ENCODE data around the gene PPP2R3A. TPM values are rescaled to one million over a fixed set of nuclear protein-coding genes. Genes with fewer than 3 reads are reported as not detected.
A peak's percentile ranks its signal among the peaks of the same experiment; 100 is the strongest.

The PPP2R3A gene
- total and polyA plus RNA-seq, 9 of the 15 experiments (the other 6 are each of a cell fraction or from before 2014, with no cell fraction given), result 0.10 to 0.50 (median 0.24) TPM

- TF ChIP-seq PTBP1 (IDR thresholded peaks at IDR 0.05; ENCODE audit: low read depth, low read length) (no peak), ZNF589 (CRISPR knock-in tag; IDR thresholded peaks at IDR 0.05; ENCODE audit: low read depth) (no peak), ETS2 (tag; IDR thresholded peaks at IDR 0.05; ENCODE audit: borderline replicate concordance, poor library complexity, severe bottlenecking) (no peak), SMAD3 (CRISPR knock-in tag; conservative IDR thresholded peaks at IDR 0.05) (no peak), HCFC1 (IDR thresholded peaks at IDR 0.05; ENCODE audit: low read depth, low read length) (no peak), E2F6 (IDR thresholded peaks at IDR 0.05; ENCODE audit: borderline replicate concordance in 1 of 2, extremely low read depth in 1 of 2, insufficient read depth in 1 of 2, insufficient read length in 1 of 2, low read depth in 1 of 2, low read length in 1 of 2, poor library complexity in 1 of 2, severe bottlenecking in 1 of 2) (peak; percentile 93 to 95), PRMT5 (CRISPR knock-in tag; IDR thresholded peaks at IDR 0.05) (peak; percentile 32; the same call in 1 of the 2 replicates), PML (IDR thresholded peaks at IDR 0.05; ENCODE audit: low read length) (no peak), NCOA6 (IDR thresholded peaks at IDR 0.05) (no peak), RBBP5 (IDR thresholded peaks at IDR 0.05; ENCODE audit: borderline replicate concordance, insufficient read depth, low read length, poor library complexity, severe bottlenecking) (peak; percentile 45), SMARCA5 (IDR thresholded peaks at IDR 0.05) (no peak), SMARCA4 (IDR thresholded peaks at IDR 0.05) (peak; percentile 5; the same call in 1 of the 2 replicates), ESRRA (IDR thresholded peaks at IDR 0.05; ENCODE audit: borderline replicate concordance, low read depth) (peak; percentile 83), ESRRB (CRISPR knock-in tag; IDR thresholded peaks at IDR 0.05; ENCODE audit: borderline replicate concordance) (no peak), KDM2B (CRISPR knock-in tag; IDR thresholded peaks at IDR 0.05) (no peak), CEBPB (tag; IDR thresholded peaks at IDR 0.05) (peak; percentile 94), TBP (optimal IDR thresholded peaks at IDR 0.05; ENCODE audit: low read depth, low read length) (peak; percentile 34), ZZZ3 (IDR thresholded peaks at IDR 0.05) (0 out of 2 replicates have a peak, but pooled peaks have one; percentile 31), ZNF143 (CRISPR knock-in tag; IDR thresholded peaks at IDR 0.05) (0 out of 2 replicates have a peak, but pooled peaks have one; percentile 23), MEF2A (IDR thresholded peaks at IDR 0.05; ENCODE audit: control insufficient read depth, low read depth, low read length) (no peak)
- TF ChIP-seq, protein P1, sequence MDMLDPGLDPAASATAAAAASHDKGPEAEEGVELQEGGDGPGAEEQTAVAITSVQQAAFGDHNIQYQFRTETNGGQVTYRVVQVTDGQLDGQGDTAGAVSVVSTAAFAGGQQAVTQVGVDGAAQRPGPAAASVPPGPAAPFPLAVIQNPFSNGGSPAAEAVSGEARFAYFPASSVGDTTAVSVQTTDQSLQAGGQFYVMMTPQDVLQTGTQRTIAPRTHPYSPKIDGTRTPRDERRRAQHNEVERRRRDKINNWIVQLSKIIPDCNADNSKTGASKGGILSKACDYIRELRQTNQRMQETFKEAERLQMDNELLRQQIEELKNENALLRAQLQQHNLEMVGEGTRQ (CRISPR knock-in tag; IDR thresholded peaks at IDR 0.05), result peak; percentile 32; the same call in 1 of the 2 replicates
- TF ChIP-seq, protein P2, sequence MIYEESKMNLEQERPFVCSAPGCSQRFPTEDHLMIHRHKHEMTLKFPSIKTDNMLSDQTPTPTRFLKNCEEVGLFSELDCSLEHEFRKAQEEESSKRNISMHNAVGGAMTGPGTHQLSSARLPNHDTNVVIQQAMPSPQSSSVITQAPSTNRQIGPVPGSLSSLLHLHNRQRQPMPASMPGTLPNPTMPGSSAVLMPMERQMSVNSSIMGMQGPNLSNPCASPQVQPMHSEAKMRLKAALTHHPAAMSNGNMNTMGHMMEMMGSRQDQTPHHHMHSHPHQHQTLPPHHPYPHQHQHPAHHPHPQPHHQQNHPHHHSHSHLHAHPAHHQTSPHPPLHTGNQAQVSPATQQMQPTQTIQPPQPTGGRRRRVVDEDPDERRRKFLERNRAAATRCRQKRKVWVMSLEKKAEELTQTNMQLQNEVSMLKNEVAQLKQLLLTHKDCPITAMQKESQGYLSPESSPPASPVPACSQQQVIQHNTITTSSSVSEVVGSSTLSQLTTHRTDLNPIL (CRISPR knock-in tag; IDR thresholded peaks at IDR 0.05), result no peak
- TF ChIP-seq, protein P3, sequence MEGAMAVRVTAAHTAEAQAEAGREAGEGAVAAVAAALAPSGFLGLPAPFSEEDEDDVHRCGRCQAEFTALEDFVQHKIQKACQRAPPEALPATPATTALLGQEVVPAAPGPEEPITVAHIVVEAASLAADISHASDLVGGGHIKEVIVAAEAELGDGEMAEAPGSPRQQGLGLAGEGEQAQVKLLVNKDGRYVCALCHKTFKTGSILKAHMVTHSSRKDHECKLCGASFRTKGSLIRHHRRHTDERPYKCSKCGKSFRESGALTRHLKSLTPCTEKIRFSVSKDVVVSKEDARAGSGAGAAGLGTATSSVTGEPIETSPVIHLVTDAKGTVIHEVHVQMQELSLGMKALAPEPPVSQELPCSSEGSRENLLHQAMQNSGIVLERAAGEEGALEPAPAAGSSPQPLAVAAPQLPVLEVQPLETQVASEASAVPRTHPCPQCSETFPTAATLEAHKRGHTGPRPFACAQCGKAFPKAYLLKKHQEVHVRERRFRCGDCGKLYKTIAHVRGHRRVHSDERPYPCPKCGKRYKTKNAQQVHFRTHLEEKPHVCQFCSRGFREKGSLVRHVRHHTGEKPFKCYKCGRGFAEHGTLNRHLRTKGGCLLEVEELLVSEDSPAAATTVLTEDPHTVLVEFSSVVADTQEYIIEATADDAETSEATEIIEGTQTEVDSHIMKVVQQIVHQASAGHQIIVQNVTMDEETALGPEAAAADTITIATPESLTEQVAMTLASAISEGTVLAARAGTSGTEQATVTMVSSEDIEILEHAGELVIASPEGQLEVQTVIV (CRISPR knock-in tag; IDR thresholded peaks at IDR 0.05; ENCODE audit: borderline replicate concordance), result no peak
Observed at GRCh38 chr3:136196401-136197158, 231.1 kb downstream of the PPP2R3A start (continued).

Data from K562 (cell line).